Fibroblast of pulmonary artery (primary cell): ENCODE data around the gene RAPH1.
A peak's percentile ranks its signal among the peaks of the same experiment; 100 is the strongest.

Experiments
- DNase-seq: peaks from one replicate; pipeline ENCODE4 v3.0.0-alpha.2; 2010; ENCODE audit warnings: low read depth
- H3K4me3 ChIP-seq: replicated peaks from 2 replicates; pipeline ENCODE4 v1.5.1; 2011; ENCODE audit warnings: low read depth, mild to moderate bottlenecking, control low read depth, low read length, moderate library complexity
- CTCF ChIP-seq: IDR thresholded peaks from 2 replicates; pipeline ENCODE4 v1.5.1; 2011; ENCODE audit warnings: mild to moderate bottlenecking, control low read depth, low read length, inconsistent platforms; ENCODE audit errors: missing control alignments

The RAPH1 gene

GRCh38 chr2:203484266-203485112 is 50.6 kb downstream of the RAPH1 start:
- H3K4me3 ChIP-seq: no peak overlapping the region
- DNase-seq: peak; percentile 61
- TF ChIP-seq CTCF: peak; percentile 55

- TF ChIP-seq CTCF: no peak
- no peak overlapping the region for H3K4me3 ChIP-seq
- no peak for DNase-seq
Observed at GRCh38 chr2:203480623-203481022, 54.5 kb downstream of the RAPH1 start.

- DNase-seq: no peak
- H3K4me3 ChIP-seq: no peak overlapping the region
- no peak for TF ChIP-seq CTCF
Observed at GRCh38 chr2:203476881-203477280, 58.2 kb downstream of the RAPH1 start.

GRCh38 chr2:203471323-203471722 is 63.8 kb downstream of the RAPH1 start:
- DNase-seq: no peak
- no peak for TF ChIP-seq CTCF
- no peak overlapping the region for H3K4me3 ChIP-seq

- no peak for TF ChIP-seq CTCF
- no peak overlapping the region for H3K4me3 ChIP-seq
- DNase-seq: peak; percentile 21
Observed at GRCh38 chr2:203470371-203470770, 64.7 kb downstream of the RAPH1 start.

- DNase-seq: no peak
- no peak for TF ChIP-seq CTCF
- H3K4me3 ChIP-seq: no peak overlapping the region
Observed at GRCh38 chr2:203469546-203469945, 65.6 kb downstream of the RAPH1 start.

GRCh38 chr2:203463266-203463678 is 71.8 kb downstream of the RAPH1 start:
- TF ChIP-seq CTCF: no peak
- peak; percentile 47 for DNase-seq
- no peak overlapping the region for H3K4me3 ChIP-seq
